Smooth muscle cell (in vitro differentiated cells): ENCODE measurements around the gene OAS2. TPM values are rescaled to one million over a fixed set of nuclear protein-coding genes. Genes with fewer than 3 reads are reported as not detected.

ENCODE experiments used
- DNase-seq: peaks from one replicate; lab custom pipeline; 2025; ENCODE audit not compliant: unreplicated experiment; lab: John Stamatoyannopoulos, UW
- H2AFZ ChIP-seq: fragments of 200-600 bp; sonication (generic); 2 replicates; pipeline ENCODE4 v1.6.0; 2016; ENCODE audit warnings: antibody characterized with exemption, low read depth, mild to moderate bottlenecking
- H3F3A ChIP-seq: fragments of 200-600 bp; sonication (generic); 2 replicates; pipeline ENCODE4 v1.6.0; 2017; ENCODE audit warnings: antibody characterized with exemption, low read depth
- H3K27ac ChIP-seq: fragments of 200-600 bp; sonication (generic); 2 replicates; pipeline ENCODE4 v1.5.1; 2016; ENCODE audit warnings: low read depth, mild to moderate bottlenecking
- H3K27me3 ChIP-seq: fragments of 200-600 bp; sonication (generic); 2 replicates; pipeline ENCODE4 v1.6.1; 2016; ENCODE audit warnings: low read depth, mild to moderate bottlenecking
- H3K36me3 ChIP-seq: fragments of 200-600 bp; sonication (generic); 2 replicates; pipeline ENCODE4 v1.5.1; 2016; ENCODE audit warnings: low read depth
- H3K4me1 ChIP-seq: fragments of 200-600 bp; sonication (generic); 2 replicates; pipeline ENCODE4 v1.5.1; 2016; ENCODE audit warnings: low read depth
- H3K4me2 ChIP-seq: fragments of 200-600 bp; sonication (generic); 2 replicates; pipeline ENCODE4 v1.6.0; 2016; ENCODE audit warnings: mild to moderate bottlenecking
- H3K4me3 ChIP-seq: fragments of 200-600 bp; sonication (generic); 2 replicates; pipeline ENCODE4 v1.5.1; 2016; ENCODE audit warnings: mild to moderate bottlenecking
- H3K79me2 ChIP-seq: fragments of 200-600 bp; sonication (generic); 2 replicates; pipeline ENCODE4 v1.6.0; 2016; ENCODE audit warnings: low read depth, mild to moderate bottlenecking
- H3K9ac ChIP-seq: fragments of 200-600 bp; sonication (generic); 2 replicates; pipeline ENCODE4 v1.6.0; 2016; ENCODE audit warnings: low read depth
- H3K9me3 ChIP-seq: fragments of 200-600 bp; sonication (generic); replicated peaks from 2 replicates; pipeline ENCODE4 v1.5.1; 2016; ENCODE audit warnings: low read depth
- H4K20me1 ChIP-seq: fragments of 200-600 bp; sonication (generic); 2 replicates; pipeline ENCODE4 v1.6.0; 2016; ENCODE audit warnings: low read depth
- CTCF ChIP-seq: fragments of 200-600 bp; sonication (generic); IDR thresholded peaks from 2 replicates; pipeline ENCODE4 v1.5.1; 2017; ENCODE audit warnings: borderline replicate concordance, mild to moderate bottlenecking, antibody characterized with exemption; ENCODE audit not compliant: insufficient read depth, poor library complexity, severe bottlenecking
- WGBS: methylation state at CpG from one replicate; pipeline ENCODE4 v1.1.7; 2016; ENCODE audit warnings: low lambda C conversion rate; 5-methylcytosine and 5-hydroxymethylcytosine counted together
- polyA plus RNA-seq: library from polyadenylated mRNA; unstranded; fragments of >200 nt; fragmentation: Nextera tagmentation; extraction: Ambion mirVana; gene quantifications from 2 replicates; pipeline ENCODE4 v1.2.1, GENCODE V29; 2016
- total RNA-seq: library from RNA; depleted of rRNA; stranded (reverse); fragments of >200 nt; gene quantifications from 2 replicates; pipeline ENCODE4 v1.2.3, GENCODE V29; 2014

The OAS2 gene
- total and polyA plus RNA-seq, 2 experiments from 2014 or later, result not detected

GRCh38 chr12:112944024-112944690 is 34.2 kb upstream of the OAS2 start:
- H3K79me2 ChIP-seq, result no peaks in the 10 kb centered on the region
- no peak for DNase-seq
- 92% methylated on average over 15 of the region's 15 CpGs for whole genome bisulfite sequencing
- H3K4me3 ChIP-seq, result no peak overlapping the region
- H3K9ac ChIP-seq, result no peak overlapping the region
- no peak overlapping the region for H2AFZ ChIP-seq
- no peak overlapping the region for H3K27ac ChIP-seq
- TF ChIP-seq CTCF, result no peak
- H3F3A ChIP-seq, result no peaks in the 10 kb centered on the region
- H3K4me2 ChIP-seq, result no peak overlapping the region
- no peaks in the 10 kb centered on the region for H4K20me1 ChIP-seq
- no peaks in the 10 kb centered on the region for H3K4me1 ChIP-seq
- H3K36me3 ChIP-seq, result no peaks in the 10 kb centered on the region
- no peaks in the 10 kb centered on the region for H3K9me3 ChIP-seq
- H3K27me3 ChIP-seq, result peaks cover 9% of the 10 kb centered on the region

GRCh38 chr12:112945515-112945914 is 32.8 kb upstream of the OAS2 start:
- H3K4me3 ChIP-seq, result no peak overlapping the region
- WGBS, result 90% methylated on average over 4 of the region's 4 CpGs
- no peak for DNase-seq
- H3K4me1 ChIP-seq, result no peaks in the 10 kb centered on the region
- no peaks in the 10 kb centered on the region for H3K79me2 ChIP-seq
- H3K4me2 ChIP-seq, result no peak overlapping the region
- no peak for TF ChIP-seq CTCF
- H3K27me3 ChIP-seq, result no peaks in the 10 kb centered on the region
- no peaks in the 10 kb centered on the region for H3K36me3 ChIP-seq
- no peak overlapping the region for H3K27ac ChIP-seq
- H2AFZ ChIP-seq, result no peak overlapping the region
- H3K9me3 ChIP-seq, result no peaks in the 10 kb centered on the region
- H4K20me1 ChIP-seq, result no peaks in the 10 kb centered on the region
- no peaks in the 10 kb centered on the region for H3F3A ChIP-seq
- no peak overlapping the region for H3K9ac ChIP-seq

- Histone ChIP-seq H3F3A (no peaks in the 10 kb centered on the region), H3K4me1 (no peaks in the 10 kb centered on the region), H3K9me3 (no peaks in the 10 kb centered on the region), H3K79me2 (no peaks in the 10 kb centered on the region), H3K27ac (no peak overlapping the region), H3K36me3 (no peaks in the 10 kb centered on the region), H4K20me1 (no peaks in the 10 kb centered on the region), H2AFZ (no peak overlapping the region), H3K4me3 (no peak overlapping the region), H3K27me3 (no peaks in the 10 kb centered on the region), H3K9ac (no peak overlapping the region), H3K4me2 (no peak overlapping the region)
- WGBS, result 86% methylated on average over 14 of the region's 14 CpGs
- no peak for TF ChIP-seq CTCF
- no peak for DNase-seq
Measured at GRCh38 chr12:112946236-112947000, 31.9 kb upstream of the OAS2 start.
